Mesothelial cell of epicardium (in vitro differentiated cells): ENCODE measurements around the gene REXO5. TPM values are rescaled to one million over a fixed set of nuclear protein-coding genes. Genes with fewer than 3 reads are reported as not detected.

Experiments
- DNase-seq, 2 experiments: peaks; one replicate each; pipeline ENCODE4 v3.0.0; 2021; ENCODE audit warnings: low spot score in 2 of 2; ENCODE audit not compliant: unreplicated experiment in 2 of 2
- H3K27ac Mint-ChIP-seq: 2 replicates; pipeline ENCODE4 v1.8.0; 2021; ENCODE audit warnings: mixed read lengths
- H3K27me3 Mint-ChIP-seq: 2 replicates; pipeline ENCODE4 v1.8.0; 2021; ENCODE audit warnings: low read depth, mixed read lengths
- H3K36me3 Mint-ChIP-seq: 2 replicates; pipeline ENCODE4 v1.8.0; 2021; ENCODE audit warnings: mixed read lengths
- H3K4me1 Mint-ChIP-seq: 2 replicates; pipeline ENCODE4 v1.8.0; 2021; ENCODE audit warnings: mixed read lengths
- H3K4me3 Mint-ChIP-seq: 2 replicates; pipeline ENCODE4 v1.8.0; 2021; ENCODE audit warnings: mild to moderate bottlenecking, moderate library complexity, mixed read lengths
- H3K9me3 Mint-ChIP-seq: 2 replicates; pipeline ENCODE4 v1.8.0; 2021; ENCODE audit warnings: mixed read lengths
- total RNA-seq: library from RNA; stranded (reverse); gene quantifications from 3 replicates; pipeline ENCODE4 v1.2.1, GENCODE V29; 2021
- TF ChIP-seq, protein P1 (sequence below): fragments of 200-600 bp; sonication (generic); IDR thresholded peaks from one replicate; pipeline ENCODE4 v1.5.0; 2021; ENCODE audit warnings: antibody characterized with exemption; ENCODE audit not compliant: unreplicated experiment

Gene REXO5
- total RNA-seq, 1 donor from 2014 or later, result 5.1 TPM

DNA sequence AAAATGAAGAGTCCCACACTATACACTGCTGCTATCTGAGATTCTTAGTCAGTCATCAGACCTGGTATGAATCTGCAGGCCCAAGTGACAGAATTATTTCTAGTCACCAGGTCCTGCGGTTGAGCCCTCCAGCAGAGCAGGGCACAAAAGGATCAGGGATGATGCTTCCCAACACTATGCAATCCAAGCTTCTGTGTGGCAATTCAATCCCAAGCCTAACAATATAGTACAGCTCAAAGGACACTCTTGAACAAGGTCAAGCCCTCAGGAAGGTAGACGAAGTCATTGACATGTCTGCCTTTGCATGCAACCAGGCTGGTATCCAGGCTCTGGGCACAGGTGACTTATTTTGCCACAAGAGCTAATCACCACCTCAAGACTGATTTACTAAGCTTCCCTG is 88.1 kb downstream of the REXO5 start:
- H3K9me3 Mint-ChIP-seq, result no peaks in the 10 kb centered on the region

DNA sequence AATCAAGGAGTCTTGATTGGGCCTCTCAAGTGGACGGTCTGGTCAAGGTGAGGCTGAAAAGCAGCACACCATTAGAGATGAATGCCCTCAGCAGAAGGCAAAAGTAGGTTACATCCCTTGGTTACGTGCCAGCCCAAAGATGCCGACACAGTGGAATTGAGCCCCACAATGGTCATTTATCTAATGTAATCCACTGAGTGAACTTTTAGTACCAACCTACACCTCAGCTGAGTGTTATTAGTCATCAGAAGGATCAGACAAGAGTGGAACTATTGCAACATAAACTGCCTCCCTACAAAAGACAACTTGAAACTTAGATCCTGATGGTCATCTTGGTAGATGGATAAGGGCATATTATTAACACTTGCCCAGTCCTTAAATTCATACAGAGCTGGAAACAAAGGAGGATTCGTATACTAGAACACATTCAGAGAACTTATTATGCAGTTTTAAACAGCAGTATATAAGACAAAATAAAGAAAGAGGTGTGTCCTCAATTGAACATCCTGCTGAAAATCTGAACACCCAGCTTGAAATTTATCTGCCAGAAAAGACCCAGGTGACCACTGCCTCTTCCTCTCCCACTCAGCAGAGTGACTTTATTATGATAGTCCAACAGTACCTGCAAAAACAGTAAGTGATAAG is 91.0 kb downstream of the REXO5 start:
- Mint-ChIP-seq H3K9me3 (no peaks in the 10 kb centered on the region), H3K4me3 (no peak overlapping the region), H3K27me3 (no peaks in the 10 kb centered on the region), H3K36me3 (peaks cover 6% of the 10 kb centered on the region), H3K4me1 (peaks cover 33% of the 10 kb centered on the region), H3K27ac (peak overlapping the region; percentile 98)
- TF ChIP-seq, protein P1, sequence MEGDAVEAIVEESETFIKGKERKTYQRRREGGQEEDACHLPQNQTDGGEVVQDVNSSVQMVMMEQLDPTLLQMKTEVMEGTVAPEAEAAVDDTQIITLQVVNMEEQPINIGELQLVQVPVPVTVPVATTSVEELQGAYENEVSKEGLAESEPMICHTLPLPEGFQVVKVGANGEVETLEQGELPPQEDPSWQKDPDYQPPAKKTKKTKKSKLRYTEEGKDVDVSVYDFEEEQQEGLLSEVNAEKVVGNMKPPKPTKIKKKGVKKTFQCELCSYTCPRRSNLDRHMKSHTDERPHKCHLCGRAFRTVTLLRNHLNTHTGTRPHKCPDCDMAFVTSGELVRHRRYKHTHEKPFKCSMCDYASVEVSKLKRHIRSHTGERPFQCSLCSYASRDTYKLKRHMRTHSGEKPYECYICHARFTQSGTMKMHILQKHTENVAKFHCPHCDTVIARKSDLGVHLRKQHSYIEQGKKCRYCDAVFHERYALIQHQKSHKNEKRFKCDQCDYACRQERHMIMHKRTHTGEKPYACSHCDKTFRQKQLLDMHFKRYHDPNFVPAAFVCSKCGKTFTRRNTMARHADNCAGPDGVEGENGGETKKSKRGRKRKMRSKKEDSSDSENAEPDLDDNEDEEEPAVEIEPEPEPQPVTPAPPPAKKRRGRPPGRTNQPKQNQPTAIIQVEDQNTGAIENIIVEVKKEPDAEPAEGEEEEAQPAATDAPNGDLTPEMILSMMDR, result no peak
- DNase-seq, result no peak

More for the DNA sequence above, 88.1 kb downstream of the REXO5 start:
- TF ChIP-seq, protein P1, result no peak
- Mint-ChIP-seq H3K27me3 (no peaks in the 10 kb centered on the region), H3K4me1 (peaks cover 25% of the 10 kb centered on the region), H3K27ac (no peak overlapping the region), H3K4me3 (no peak overlapping the region), H3K36me3 (peaks cover 6% of the 10 kb centered on the region)
- DNase-seq, result no peak

DNA sequence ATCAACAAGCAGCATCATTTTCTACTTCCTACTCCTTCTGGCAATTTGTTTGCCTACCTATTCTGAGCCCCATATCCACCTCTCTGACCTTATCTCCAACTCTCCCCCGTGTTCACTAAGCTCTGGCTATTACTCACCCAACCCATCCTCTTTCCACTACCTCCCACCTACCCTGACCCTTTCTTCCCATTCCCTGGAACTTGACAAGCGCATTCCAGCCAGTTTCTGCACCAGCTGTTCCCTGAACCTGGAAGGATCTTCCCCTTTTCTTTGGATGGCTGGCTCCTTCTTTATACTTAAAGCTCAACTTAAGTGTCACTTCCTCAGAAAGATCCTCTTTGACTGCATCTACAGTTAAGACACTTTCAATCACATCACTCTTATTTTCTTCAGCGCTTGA is 91.6 kb downstream of the REXO5 start:
- DNase-seq, result no peak
- Mint-ChIP-seq H3K9me3 (no peaks in the 10 kb centered on the region), H3K27me3 (no peaks in the 10 kb centered on the region), H3K36me3 (peaks cover 6% of the 10 kb centered on the region), H3K4me1 (peaks cover 38% of the 10 kb centered on the region), H3K4me3 (no peak overlapping the region), H3K27ac (peak overlapping the region; percentile 98)
- TF ChIP-seq, protein P1, result no peak

DNA sequence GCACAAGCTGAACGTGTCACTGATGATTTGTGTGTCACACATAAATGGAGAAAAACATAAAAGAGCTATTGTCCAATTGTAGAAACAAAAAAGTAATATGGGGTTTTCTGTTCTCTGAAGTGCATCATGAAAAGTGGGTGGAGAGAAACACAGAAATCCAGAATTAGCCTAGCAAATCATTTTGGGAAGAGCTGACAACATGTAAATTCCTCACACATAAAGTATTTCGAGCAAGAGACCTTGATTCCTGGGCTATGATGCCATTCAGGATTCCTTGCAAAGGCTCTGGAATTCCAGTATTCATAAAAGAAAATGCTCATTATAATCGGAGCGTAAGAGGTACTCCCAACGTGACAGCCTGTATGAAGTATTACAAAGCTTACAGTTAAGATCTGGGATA is 92.7 kb downstream of the REXO5 start:
- H3K27ac Mint-ChIP-seq, result peak overlapping the region; percentile 98
- peaks cover 6% of the 10 kb centered on the region for H3K36me3 Mint-ChIP-seq
- no peaks in the 10 kb centered on the region for H3K27me3 Mint-ChIP-seq
- H3K4me1 Mint-ChIP-seq, result peaks cover 48% of the 10 kb centered on the region
- H3K4me3 Mint-ChIP-seq, result peak overlapping the region; percentile 83
- TF ChIP-seq, protein P1, result no peak
- no peak for DNase-seq
- no peaks in the 10 kb centered on the region for H3K9me3 Mint-ChIP-seq

Other genes starting within 250 kb of the REXO5 start
- gene ACSM2B, start 230.2 kb upstream of the REXO5 start, total RNA-seq, result not detected in 3 replicates
- gene ACSM1, start 108.8 kb upstream of the REXO5 start, total RNA-seq, result 0.66 to 0.97 TPM (median 0.76 TPM) in 3 replicates
- 35.5 to 38.8 TPM (median 37.9 TPM) in 3 replicates for gene THUMPD1, start 64.7 kb upstream of the REXO5 start, total RNA-seq
- 115 to 122 TPM (median 118 TPM) in 3 replicates for gene ACSM3, start 42.5 kb upstream of the REXO5 start, total RNA-seq
- 18.9 to 21.1 TPM (median 19.2 TPM) in 3 replicates for gene ERI2, start 55 bp upstream of the REXO5 start, total RNA-seq
- gene DCUN1D3, start 93.8 kb downstream of the REXO5 start, total RNA-seq, result 10.8 to 12.4 TPM (median 12.0 TPM) in 3 replicates
- gene LYRM1, start 94.2 kb downstream of the REXO5 start, total RNA-seq, result 14.7 to 16.0 TPM (median 15.9 TPM) in 3 replicates